Renal cortex interstitium (tissue), 11 donors: ENCODE measurements around the gene RCE1. TPM values are rescaled to one million over a fixed set of nuclear protein-coding genes. Genes with fewer than 3 reads are reported as not detected.

Source experiments
- DNase-seq, 11 donors: peaks; one replicate each; pipeline ENCODE4 v3.0.0-alpha.2; 2013; ENCODE audit warnings: low read depth in 9 of 11, low spot score in 4 of 11; ENCODE audit errors: extremely low read depth in 1 of 11
- polyA plus RNA-seq, 3 donors: library from polyadenylated mRNA; unstranded; fragments of 120-200 nt; gene quantifications; one replicate each; pipeline ENCODE4 v1.2.1, GENCODE V29; 2013; ENCODE audit not compliant: insufficient read length in 3 of 3

The RCE1 gene
- polyA plus RNA-seq, 3 donors: 19.0 to 31.2 (median 25.0) TPM

DNA sequence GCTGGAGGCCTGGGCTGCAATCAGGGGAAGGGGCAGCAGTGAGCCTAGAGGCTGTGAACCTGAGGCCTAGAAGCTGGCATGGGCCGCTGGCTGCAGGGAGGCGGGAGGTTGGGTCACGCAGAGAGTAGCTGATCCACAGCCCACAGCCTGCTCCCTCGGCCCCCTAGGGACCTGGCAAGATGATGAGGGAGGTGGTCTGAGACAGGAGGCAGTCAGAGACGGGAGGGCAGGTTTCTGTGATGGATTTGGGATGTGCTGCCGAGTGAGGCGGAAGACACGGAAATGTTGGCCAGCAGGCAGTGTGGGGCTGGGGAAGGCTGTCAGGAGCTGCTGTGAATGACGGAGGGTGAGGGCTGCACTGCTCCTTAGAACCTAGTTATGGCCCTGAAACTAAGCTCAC is 36.3 kb downstream of the RCE1 start:
- no peak for DNase-seq

DNA sequence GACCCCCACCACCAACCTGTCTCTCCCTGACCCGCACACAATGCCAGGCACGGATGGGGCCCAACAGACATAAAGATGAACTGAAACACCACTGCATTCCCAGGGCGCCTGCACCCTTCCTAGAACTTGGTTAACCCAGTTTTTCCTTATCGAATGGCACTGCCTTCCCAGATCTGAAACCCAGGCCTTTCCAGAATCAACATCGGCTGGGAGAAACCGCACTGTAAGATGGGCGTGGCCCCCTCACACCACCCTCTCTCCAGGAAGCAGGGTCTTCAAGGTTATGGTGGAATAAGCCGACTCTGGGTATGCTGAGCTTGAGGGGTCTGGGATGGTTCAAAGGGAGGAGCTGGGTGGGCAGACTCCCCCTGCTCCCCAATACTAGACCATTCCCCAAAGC is 36.8 kb downstream of the RCE1 start:
- DNase-seq: no peak

DNA sequence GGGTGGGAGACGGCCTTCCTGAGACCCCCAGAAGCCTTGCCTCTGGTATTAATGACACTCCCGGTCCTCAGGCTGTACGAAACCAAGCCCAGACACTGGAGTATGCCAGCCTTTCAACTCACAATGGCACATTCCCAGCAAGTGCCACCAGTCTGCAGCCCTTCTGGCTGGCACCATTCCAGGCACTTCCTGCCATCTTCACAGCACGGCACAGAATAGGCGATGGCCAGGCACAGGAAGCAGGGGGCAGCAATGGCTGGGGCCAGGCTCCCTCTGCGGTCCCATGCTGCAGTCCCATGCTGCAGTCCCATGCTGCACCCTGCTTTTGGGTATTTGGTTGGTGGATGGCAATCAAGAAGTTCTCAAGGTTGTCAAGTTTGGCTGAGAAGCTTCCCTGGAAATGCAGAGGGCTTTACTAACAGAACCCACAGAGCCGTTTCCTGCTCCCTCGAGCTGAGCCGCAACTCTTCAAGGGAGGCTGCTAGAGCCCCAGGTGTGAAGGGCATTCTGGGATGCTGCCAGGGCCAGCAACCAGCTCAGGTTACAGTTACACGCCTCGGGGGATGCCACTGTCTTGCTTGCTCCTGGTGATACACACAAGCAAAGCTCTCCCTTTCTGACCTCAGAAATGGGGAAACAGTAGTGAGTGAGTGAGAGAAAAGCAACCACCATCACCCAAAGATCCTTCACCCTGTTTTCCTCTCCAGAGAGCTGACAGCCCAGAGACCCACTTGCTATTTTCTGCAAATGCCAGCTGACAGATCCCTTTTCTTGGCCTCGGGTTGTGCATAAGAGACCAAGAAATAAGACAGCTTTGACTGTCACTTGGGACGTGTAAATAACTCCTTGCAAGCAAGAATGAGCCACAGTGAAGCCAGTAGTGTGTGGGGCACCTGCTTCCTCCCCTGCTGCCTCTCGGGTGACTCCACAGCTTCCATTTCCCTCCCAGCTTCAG is 37.5 kb downstream of the RCE1 start:
- DNase-seq: peak in 1 of 11 donors; percentile 66

DNA sequence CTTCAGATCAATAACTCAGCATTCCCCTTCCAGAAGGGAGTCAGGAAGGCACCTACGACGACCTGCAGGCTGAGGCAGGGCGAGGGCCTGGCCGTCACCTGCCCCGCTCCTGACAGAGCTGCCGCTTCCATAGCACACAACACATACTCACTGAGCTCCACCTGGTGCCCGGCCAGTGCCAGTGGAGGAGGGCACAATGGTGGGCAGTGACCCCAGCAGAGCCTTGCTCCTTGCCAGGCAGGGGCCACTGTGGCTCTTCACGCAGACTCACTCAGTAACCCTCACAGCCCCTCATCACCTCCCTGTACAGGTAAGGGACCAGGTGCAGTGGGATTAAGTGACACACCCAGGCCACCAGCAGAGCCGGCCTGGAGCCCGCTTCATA is 38.2 kb downstream of the RCE1 start:
- DNase-seq: no peak

DNA sequence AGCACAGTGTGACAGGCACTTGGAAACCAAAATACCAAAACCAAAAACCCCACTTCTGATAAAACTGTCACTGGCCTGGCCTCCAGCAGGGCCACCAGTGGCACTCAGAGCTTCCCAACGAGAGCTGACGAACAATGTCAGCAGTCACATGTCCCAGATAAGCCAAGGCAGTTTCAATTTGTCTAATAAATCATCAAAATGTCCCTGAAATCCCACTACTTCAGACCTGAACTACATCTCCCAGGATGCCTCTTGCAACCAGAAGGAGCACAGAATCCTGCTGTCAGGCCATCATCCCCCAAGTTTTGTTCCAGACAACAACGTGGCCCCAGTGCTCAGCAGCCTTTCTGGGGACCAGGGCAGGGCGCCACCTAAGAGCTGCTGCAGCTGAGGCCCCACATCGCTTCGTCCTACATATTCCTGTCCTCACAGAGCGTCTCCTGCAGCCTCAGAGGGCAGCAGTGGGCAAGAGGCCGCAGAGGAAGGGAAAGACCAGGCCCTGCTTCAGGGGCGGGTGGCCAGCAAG is 38.7 kb downstream of the RCE1 start:
- DNase-seq: no peak

DNA sequence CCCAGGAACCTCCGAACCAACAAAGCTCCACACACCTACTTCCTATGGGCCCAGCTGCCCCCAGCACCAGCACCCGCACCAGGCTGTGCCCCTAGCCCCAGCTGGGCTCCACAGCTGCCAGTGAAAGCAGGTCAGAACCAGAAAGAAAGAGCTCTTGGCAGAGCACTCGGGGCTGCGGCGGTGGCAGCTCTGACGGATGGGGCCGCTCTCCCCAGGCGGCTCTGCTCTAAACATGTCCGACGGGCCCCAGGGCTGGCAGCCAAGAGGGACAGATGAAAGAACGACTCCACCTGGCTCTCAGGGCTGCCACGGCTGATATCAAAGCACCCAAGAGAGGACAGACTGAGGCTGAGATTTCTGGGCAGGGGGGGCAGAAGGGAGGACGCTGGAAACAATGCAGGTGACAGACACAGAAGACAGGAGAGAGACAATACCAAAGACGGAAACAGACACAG is 39.3 kb downstream of the RCE1 start:
- DNase-seq: no peak

DNA sequence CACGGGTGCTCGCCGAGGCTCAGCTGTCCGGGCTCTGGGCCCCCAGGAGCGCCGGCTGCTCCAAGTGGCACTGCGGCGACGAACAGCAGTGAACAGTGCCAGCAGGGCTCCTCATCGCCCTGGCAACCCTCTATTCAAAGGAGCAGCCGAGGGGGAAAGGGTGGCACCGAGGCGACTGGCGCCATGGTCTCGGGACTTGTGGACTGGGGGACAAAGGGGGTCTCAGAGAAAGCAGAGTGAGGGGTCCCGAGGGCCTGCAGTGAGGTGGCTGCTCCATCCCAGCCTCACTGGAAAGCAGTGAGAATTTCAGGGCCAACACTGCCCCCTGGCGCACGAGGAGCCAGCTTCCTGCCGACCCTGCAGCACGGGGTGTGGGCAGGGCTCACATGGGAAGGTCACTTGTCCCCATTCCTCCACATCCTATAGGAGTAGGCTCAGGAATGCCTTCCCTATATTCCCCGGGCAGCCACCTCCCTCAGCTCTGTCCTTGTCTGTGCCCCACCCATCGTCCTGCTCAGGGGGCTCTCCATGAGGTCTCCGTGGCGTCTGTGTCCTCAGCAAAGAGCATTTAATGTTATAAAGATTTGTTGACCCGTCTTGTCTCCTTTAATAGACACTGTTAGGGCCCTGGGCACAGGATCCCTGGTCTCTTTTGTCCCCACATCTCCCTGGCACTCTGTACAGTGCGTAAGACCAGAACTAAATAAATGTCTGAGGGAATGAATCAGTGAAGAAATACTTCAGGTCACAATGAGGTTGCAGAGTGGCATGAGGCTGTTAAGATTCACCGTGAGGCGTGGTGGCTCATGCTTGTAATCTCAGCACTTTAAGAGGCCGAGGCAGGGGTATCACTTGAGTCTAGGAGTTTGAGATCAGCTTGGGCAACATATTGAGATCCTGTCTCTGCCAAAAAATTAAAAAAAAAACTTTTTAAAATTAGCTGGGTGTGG is 40.0 kb downstream of the RCE1 start:
- DNase-seq: no peak

DNA sequence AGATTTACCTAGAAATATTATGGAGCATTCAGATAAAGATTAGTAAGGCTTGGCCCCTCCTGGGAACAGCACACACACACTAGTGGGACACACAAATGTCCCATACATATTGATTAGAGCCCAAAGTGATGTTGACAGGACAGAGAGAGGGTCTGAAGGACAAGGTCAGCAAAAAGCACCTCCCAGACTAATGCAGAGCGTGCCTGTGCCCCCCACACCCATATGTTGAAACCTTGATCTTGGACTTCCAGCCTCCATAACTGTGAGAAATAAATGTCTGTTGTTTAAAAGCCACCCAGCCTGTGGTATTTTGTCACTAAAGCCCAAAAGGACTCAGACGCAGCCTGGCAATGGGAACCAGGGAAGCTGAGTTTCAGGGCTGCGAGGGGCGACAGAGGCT is 41.2 kb downstream of the RCE1 start:
- no peak for DNase-seq

DNA sequence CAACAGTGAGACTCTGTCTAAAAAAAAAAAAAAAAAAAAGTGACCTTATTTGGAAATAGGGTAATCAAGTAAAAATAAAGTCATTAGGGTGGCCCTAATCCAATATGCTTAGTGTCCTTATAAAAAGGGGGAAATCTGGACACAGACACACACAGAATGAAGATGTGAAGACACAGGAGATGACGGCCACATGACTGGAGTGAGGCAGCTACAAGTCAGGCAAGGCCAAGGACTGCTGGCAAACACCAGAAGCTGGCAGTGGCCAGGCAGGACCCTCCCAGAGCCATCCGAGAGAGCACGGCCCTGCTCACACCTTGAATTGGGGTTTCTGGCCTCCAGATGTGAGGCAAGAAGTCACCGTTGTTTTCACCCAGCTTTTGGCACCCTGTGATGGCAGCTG is 42.2 kb downstream of the RCE1 start:
- DNase-seq: no peak

DNA sequence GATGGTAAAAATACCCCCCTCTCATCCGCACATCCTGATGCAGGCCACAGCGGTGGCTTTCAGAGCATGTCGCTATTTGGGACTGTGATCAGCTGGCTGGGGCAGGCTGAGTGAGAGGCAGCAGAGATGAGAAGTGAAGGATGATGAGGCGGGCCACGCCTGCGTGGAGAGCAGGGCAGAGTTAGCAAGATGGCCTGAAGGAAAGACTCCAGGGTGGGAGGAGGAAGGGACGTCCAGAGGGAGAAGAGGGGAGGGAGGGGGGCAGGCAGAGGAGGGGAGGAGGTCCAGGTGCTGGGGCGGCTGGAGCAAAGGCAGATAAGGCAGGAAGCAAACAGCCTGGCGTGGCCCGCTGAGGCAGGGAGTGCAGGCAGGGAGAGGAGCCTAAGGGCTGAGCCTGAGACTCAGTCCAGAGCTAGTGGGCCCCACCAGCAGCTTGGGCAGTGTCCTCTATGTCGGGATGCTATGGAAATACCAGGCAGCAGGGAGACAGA is 42.8 kb downstream of the RCE1 start:
- no peak for DNase-seq

DNA sequence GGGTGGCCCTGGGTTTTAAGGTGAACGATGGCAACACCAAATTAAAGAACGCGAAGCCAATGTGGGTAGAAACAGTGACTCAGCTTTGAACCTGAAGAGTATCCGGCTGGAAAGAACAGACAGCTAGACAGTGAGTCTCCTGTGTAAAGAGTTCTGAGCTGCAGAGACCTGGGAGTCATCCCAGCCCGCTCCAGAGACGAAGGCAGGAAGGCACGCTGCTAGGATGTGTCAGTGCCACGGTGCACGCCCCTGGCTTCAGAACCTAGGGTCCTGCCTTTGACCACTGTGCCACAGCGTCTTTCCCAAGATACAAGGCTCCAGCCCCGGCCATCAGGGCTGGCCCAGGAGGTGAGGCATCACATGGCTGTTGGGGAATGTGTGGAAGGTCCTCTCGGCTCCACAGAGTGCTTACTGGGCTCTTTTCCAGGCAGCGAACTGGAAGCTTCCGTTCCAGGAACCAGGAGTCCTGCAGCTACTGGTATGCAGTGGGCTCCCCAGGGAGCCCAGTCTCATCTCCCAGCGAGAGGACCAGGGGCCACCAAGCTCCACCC is 43.5 kb downstream of the RCE1 start:
- no peak for DNase-seq

DNA sequence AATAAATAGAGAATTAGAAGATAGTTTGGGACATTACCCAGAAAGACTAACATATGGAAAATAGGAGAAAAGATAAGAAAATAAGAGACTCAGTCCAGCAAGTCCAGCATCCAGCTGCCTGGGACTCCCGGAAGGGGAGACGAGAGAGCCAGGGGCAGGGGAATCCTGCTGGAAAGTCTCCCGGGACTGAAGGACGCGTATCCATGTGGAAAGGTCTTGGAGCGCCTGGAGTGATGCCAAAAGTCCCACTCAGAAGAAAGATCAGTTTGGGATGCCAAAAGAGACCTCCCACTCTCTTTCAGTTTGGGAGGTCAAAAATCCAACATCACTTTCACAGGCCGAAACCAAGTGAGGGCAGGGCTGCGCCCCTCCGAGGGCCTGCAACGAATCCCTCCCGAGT is 44.3 kb downstream of the RCE1 start:
- DNase-seq: no peak

DNA sequence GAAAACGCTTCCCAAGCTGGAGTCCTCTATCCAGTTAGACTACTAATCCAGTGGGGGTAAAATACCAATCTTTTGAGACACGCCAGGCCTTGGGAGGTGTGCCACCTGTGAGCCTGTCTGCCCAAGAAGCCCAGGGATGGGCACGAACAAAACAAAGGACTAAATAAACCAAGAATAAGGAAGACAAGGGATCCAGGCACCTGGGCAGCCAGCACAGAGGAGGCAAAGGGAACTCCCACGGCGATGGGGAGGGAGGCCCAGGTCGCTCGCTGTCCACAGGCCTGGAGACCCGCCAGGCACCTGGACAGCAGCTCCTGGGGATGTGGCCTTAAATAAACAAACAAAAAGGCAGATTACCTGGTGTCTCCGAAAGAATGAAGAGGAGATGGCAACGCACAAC is 45.0 kb downstream of the RCE1 start:
- no peak for DNase-seq

DNA sequence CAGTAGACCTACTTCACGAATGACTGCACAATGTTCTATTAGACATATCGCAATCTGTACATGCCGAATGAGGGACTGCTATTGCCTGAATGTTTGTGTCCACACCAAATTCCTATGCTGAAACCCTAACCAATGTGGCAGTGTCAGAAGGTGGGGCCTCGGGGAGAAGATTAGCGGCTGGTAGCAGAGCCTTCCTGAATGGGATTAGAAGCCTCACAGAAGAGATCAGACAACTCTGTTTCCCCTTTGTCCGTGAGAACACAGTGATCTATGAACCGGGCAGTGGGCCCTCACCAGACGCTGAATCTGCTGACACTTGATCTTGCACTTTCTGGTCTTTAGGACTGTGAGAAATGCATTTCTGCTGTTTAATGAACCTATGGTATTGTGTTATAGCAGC is 46.7 kb downstream of the RCE1 start:
- DNase-seq: no peak

DNA sequence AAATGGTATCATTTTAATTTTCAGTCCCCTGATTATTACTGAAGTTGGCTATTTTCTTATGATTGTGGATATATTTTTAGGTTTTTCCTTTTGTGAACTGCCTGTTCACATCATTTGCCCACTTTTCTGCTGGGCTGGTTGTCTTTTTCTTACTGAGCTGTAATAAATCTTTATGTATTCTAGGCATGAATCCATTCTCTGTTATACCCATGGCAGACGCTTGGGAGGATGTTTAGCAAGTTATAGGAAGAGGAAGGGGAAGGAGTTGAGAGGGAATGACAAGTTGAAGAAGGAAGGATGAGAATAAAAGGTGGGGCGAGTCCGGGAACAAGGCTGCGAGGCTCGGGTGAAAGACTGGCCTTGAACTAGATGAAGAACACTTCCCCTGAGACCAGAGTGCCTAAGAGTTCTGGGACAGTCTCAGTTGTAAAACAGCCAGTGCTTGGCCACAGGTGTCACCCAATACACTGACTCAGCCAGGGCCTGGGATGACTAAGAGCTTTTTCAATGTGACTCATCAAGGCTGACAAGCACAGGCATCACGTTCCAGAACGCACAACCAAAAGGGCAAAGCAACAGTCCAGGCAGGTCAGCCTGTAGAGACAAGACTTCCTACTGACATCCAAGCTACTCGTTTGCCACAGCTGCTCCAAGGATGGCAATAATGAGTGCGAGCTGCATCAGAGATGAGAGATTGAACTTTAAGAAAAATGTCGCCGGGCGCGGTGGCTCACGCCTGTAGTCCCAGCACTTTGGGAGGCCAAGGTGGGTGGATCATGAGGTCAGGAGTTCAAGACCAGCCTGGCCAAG is 48.8 kb downstream of the RCE1 start:
- no peak for DNase-seq

DNA sequence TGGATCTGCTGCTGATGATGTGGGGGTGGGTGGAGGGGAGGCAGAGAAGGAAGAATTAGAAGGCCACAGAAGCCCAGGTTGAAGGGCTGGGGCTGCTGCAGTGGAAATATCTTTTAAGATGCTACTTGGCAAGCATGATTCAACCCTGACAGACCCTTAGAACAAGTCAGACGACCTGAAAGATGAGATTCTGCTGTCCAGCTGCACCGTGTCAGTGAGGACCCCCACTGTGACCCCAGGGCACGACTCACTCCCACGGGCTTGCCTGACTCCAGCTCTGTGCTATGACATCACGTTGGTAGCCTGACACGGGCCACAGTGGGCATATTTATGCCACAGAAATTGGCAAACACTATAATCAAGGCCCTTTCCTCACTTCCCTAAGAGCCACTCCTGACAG is 49.7 kb downstream of the RCE1 start:
- DNase-seq: no peak

DNA sequence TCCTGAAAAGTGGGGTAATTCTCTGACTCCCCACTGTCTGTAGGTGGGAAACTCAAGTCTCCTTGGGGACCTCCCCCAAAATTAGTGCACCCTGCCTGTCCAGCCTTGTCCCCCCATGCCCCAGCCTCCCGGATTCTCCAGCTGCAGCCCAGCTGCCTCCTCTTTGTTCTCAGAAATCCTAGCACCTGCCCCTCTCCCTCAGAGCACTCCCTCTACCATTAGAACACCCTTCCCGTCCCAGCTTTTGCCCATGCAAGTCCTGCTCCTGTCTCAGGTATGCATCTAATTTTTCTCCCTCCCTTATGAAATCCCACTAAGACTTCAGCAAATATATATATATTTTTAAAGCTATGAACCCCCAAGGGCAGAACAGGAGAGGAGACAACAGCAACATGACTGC is 50.9 kb downstream of the RCE1 start:
- DNase-seq: no peak
